Measurements from ENCODE around the gene UBE2R2. TPM values are rescaled to one million over a fixed set of nuclear protein-coding genes. Genes with fewer than 3 reads are reported as not detected.
"Not testable (repeated sequence)": the region's sequence is repeated elsewhere in the genome, so short reads cannot be mapped to it uniquely, and the experiment has no call there.

Gene UBE2R2
- total and polyA plus RNA-seq, 2 donors from 2014 or later: 26.1 to 32.2 TPM

DNA sequence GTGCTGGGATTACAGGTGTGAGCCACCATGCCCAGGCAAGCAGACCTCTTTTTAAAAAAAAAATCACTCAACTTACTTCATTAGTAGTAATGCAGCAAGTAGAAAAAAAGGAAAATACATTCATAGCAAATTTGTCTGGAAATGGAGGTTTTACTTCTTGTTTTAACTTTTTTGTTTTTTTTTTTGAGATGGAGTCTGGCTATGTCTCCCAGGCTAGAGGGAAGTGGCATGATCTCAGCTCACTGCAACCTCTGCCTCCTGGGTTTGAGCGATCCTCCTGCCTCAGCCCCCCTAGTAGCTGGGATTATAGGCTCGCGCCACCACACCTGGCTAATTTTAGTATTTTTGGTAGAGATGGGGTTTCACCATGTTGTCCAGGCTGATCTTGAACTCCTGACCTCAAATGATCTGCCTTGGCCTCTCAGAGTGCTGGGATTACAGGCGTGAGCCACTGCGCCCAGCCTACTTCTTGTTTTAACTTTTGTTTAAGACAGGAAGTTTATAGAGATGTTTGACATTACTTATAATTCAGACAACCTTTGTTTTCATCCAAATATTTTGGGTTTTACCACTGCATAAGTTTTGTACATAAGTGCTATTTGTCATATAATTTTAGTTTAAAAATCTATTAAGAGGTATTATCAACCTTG lies 26.5 kb downstream of the UBE2R2 start:
- Histone ChIP-seq H3K27me3 (ENCODE audit: control insufficient read depth, insufficient read depth, low read length) (no peaks in the 10 kb centered on the region), H3K27ac (ENCODE audit: low read depth in 2 of 2, low read length in 2 of 2) (no peak overlapping the region), H3K4me3 (ENCODE audit: low read length in 3 of 3) (no peak overlapping the region), H3K36me3 (ENCODE audit: control insufficient read depth in 2 of 3, insufficient read depth in 3 of 3, low read length in 3 of 3) (no peaks in the 10 kb centered on the region), H3K4me1 (ENCODE audit: control insufficient read depth in 2 of 3, insufficient read depth in 2 of 3, low read depth in 1 of 3, low read length in 3 of 3) (no peaks in the 10 kb centered on the region), H3K9me3 (ENCODE audit: control insufficient read depth in 2 of 3, insufficient read depth in 1 of 3, low read length in 3 of 3) (no peaks in the 10 kb centered on the region), H3K9ac (ENCODE audit: low read length in 3 of 3) (no peak overlapping the region)
- DNase-seq (no peak), FAIRE-seq (no peak)
- TF ChIP-seq, protein P1, sequence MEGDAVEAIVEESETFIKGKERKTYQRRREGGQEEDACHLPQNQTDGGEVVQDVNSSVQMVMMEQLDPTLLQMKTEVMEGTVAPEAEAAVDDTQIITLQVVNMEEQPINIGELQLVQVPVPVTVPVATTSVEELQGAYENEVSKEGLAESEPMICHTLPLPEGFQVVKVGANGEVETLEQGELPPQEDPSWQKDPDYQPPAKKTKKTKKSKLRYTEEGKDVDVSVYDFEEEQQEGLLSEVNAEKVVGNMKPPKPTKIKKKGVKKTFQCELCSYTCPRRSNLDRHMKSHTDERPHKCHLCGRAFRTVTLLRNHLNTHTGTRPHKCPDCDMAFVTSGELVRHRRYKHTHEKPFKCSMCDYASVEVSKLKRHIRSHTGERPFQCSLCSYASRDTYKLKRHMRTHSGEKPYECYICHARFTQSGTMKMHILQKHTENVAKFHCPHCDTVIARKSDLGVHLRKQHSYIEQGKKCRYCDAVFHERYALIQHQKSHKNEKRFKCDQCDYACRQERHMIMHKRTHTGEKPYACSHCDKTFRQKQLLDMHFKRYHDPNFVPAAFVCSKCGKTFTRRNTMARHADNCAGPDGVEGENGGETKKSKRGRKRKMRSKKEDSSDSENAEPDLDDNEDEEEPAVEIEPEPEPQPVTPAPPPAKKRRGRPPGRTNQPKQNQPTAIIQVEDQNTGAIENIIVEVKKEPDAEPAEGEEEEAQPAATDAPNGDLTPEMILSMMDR (IDR thresholded peaks at IDR 0.05; ENCODE audit: borderline replicate concordance, extremely low read depth, insufficient read depth): no peak
- intact Hi-C loops (cut with DNase I): no loop called here

DNA sequence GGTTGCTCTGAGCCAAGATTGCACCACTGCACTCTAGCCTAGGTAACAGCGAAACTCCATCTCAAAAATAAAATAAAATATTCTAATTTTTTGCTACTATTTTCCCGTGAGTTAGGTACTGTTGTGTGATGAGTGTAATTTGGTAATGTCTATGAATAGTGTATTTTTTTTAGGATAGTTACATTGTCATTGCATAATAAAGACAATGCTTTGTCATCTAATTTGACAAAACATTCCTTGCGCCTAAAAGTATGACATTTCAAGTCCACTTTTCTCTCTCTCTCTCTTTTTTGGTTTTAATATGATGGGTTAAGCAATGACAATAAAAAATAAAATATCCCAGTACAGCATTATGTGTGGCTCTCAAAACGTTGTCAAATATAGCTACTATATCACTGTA lies 29.3 kb downstream of the UBE2R2 start:
- H3K9ac ChIP-seq (ENCODE audit: low read length in 3 of 3): no peak overlapping the region
- no peak overlapping the region for H3K4me3 ChIP-seq (ENCODE audit: low read length in 3 of 3)
- no peaks in the 10 kb centered on the region for H3K36me3 ChIP-seq (ENCODE audit: control insufficient read depth in 2 of 3, insufficient read depth in 3 of 3, low read length in 3 of 3)
- FAIRE-seq (no peak), DNase-seq (no peak)
- H3K27ac ChIP-seq (ENCODE audit: low read depth in 2 of 2, low read length in 2 of 2): no peak overlapping the region
- H3K4me1 ChIP-seq (ENCODE audit: control insufficient read depth in 2 of 3, insufficient read depth in 2 of 3, low read depth in 1 of 3, low read length in 3 of 3): peaks cover 0 to 1% (median 0%) of the 10 kb centered on the region in 3 donors
- intact Hi-C loops (cut with DNase I): no loop called here
- TF ChIP-seq, protein P1 (IDR thresholded peaks at IDR 0.05; ENCODE audit: borderline replicate concordance, extremely low read depth, insufficient read depth): no peak
- H3K9me3 ChIP-seq (ENCODE audit: control insufficient read depth in 2 of 3, insufficient read depth in 1 of 3, low read length in 3 of 3): no peaks in the 10 kb centered on the region
- no peaks in the 10 kb centered on the region for H3K27me3 ChIP-seq (ENCODE audit: control insufficient read depth, insufficient read depth, low read length)

DNA sequence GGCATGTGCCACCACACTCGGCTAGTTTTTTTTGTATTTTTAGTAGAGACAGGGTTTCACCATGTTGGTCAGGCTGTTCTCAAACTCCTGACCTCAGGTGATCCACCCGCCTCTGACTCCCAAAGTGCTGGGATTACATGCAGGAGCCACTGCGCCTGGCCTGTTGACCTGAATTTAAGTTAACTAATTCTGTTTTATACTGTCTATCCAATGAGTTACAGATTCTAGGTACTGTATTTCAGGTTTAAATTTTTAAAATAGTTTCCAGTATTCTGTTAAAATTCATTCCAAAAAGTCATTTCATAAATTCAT lies 30.9 kb downstream of the UBE2R2 start:
- FAIRE-seq; H3K9me3 ChIP-seq (ENCODE audit: control insufficient read depth in 2 of 3, insufficient read depth in 1 of 3, low read length in 3 of 3); DNase-seq; H3K27me3 ChIP-seq (ENCODE audit: control insufficient read depth, insufficient read depth, low read length); H3K9ac ChIP-seq (ENCODE audit: low read length in 3 of 3); H3K36me3 ChIP-seq (ENCODE audit: control insufficient read depth in 2 of 3, insufficient read depth in 3 of 3, low read length in 3 of 3); intact Hi-C loops (cut with DNase I); H3K4me3 ChIP-seq (ENCODE audit: low read length in 3 of 3); H3K4me1 ChIP-seq (ENCODE audit: control insufficient read depth in 2 of 3, insufficient read depth in 2 of 3, low read depth in 1 of 3, low read length in 3 of 3); H3K27ac ChIP-seq (ENCODE audit: low read depth in 2 of 2, low read length in 2 of 2): not testable (repeated sequence)

DNA sequence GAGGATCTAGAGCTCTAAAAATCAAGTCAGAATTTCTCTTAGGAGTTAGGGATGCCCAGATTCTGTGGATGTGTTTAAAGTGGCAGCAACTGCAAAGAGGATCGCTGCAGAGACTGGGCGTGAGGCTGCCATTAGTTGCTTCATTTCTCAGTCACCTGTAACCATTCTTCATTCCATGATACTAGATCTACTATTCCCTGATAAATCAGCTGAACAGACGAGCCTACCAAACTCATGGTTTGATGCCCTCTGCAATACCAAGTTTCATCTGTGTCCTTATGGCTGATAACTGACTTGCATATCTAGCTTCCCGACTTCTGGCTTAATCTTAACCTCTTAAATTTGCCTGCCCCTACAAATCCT lies 33.3 kb downstream of the UBE2R2 start:
- H3K27me3 ChIP-seq (ENCODE audit: control insufficient read depth, insufficient read depth, low read length): no peaks in the 10 kb centered on the region
- peaks cover 0 to 10% (median 8%) of the 10 kb centered on the region in 3 donors for H3K4me1 ChIP-seq (ENCODE audit: control insufficient read depth in 2 of 3, insufficient read depth in 2 of 3, low read depth in 1 of 3, low read length in 3 of 3)
- FAIRE-seq: no peak
- H3K9me3 ChIP-seq (ENCODE audit: control insufficient read depth in 2 of 3, insufficient read depth in 1 of 3, low read length in 3 of 3): no peaks in the 10 kb centered on the region
- TF ChIP-seq, protein P1 (IDR thresholded peaks at IDR 0.05; ENCODE audit: borderline replicate concordance, extremely low read depth, insufficient read depth): no peak
- no peak overlapping the region for H3K9ac ChIP-seq (ENCODE audit: low read length in 3 of 3)
- DNase-seq: no peak
- no peak overlapping the region for H3K4me3 ChIP-seq (ENCODE audit: low read length in 3 of 3)
- intact Hi-C loops (cut with DNase I): no loop called here
- no peaks in the 10 kb centered on the region for H3K36me3 ChIP-seq (ENCODE audit: control insufficient read depth in 2 of 3, insufficient read depth in 3 of 3, low read length in 3 of 3)
- no peak overlapping the region for H3K27ac ChIP-seq (ENCODE audit: low read depth in 2 of 2, low read length in 2 of 2)

All from kidney (tissue), 14 donors.